Heart left ventricle (tissue), 13 donors: ENCODE measurements around the gene MAP4K4.

Source experiments
- CTCF ChIP-seq, 12 donors: fragments of 200-600 bp; sonication (generic) in 4 of 12; IDR thresholded peaks; one replicate each; pipeline versions ENCODE4 v1.5.0 to v1.8.0; 2018 to 2022; ENCODE audit warnings: antibody characterized with exemption in 12 of 12, mild to moderate bottlenecking in 5 of 12
- POLR2A ChIP-seq, 2 donors: fragments of 450-650 bp; IDR thresholded peaks; one replicate each; pipeline ENCODE4 v1.6.1; 2017; ENCODE audit warnings: antibody characterized with exemption in 2 of 2, mild to moderate bottlenecking in 2 of 2, moderate library complexity in 2 of 2
- donor health status: ischemic (EF 13 %, LVEDD 7.1; RV severe dilation, severe dysfunction).
- donor health status: DM: no; HTN: yes; CAD: no.
- donor health status: DM: no; HTN: no; CAD: no.
- donor health status: ischemic (EF 25% LVEDD 6.9; RV normal size, moderate dysfunction).
- donor health status: ischemic (EF 25% LVEDD 5.7; RV mildly dilated, moderate dysfunction).
- donor health status: ischemic (EF 35%, LVEDD 5.7; RV mildly dilated, moderate dysfunction).
- donor health status: nonischemic (EF 11% LVEDD 7.7; RV severe dilation, severe dysfunction).
- donor health status: DM: yes; HTN: yes; CAD: no.
- donor health status: PGD.
- donor health status: ischemic (EF 29% LVEDD 5.4; RV normal size, mild dysfunction).
- donor health status: nonischemic (EF 23%, LVEDD 6.1; RV moderate dilation, normal function).

GRCh38 chr2:101688261-101688660 lies 9.2 kb upstream of the MAP4K4 start:
- TF ChIP-seq CTCF (IDR thresholded peaks at IDR 0.05) (no peak), POLR2A (IDR thresholded peaks at IDR 0.05) (no peak)
